ENCODE results near the gene LRP1B.

Gene LRP1B

GRCh38 chr2:141021109-141021508 lies 1109.7 kb downstream of the LRP1B start:
- TF ChIP-seq FOXP2 (optimal IDR thresholded peaks at IDR 0.05; ENCODE audit: borderline replicate concordance, extremely low read depth, extremely low read length, insufficient read depth): no peak
- TF ChIP-seq POLR2AphosphoS5 (IDR thresholded peaks at IDR 0.05; ENCODE audit: low read depth, low read length): no peak
- TF ChIP-seq TAF1 (IDR thresholded peaks at IDR 0.05; ENCODE audit: borderline replicate concordance, insufficient read depth, low read length): no peak

- TF ChIP-seq TAF1 (IDR thresholded peaks at IDR 0.05; ENCODE audit: borderline replicate concordance, insufficient read depth, low read length): no peak
Measured at GRCh38 chr2:141020346-141020745, 1110.5 kb downstream of the LRP1B start.

- TF ChIP-seq POLR2AphosphoS5 (IDR thresholded peaks at IDR 0.05; ENCODE audit: low read depth, low read length): no peak
- no peak for TF ChIP-seq SIN3A (IDR thresholded peaks at IDR 0.05; ENCODE audit: borderline replicate concordance, insufficient read depth, low read length)
- no peak for TF ChIP-seq REST (IDR thresholded peaks at IDR 0.05; ENCODE audit: insufficient read depth in 1 of 2, low read depth in 2 of 2, low read length in 2 of 2)
- TF ChIP-seq TAF1 (IDR thresholded peaks at IDR 0.05; ENCODE audit: borderline replicate concordance, insufficient read depth, low read length): no peak
- TF ChIP-seq FOXP2 (optimal IDR thresholded peaks at IDR 0.05; ENCODE audit: borderline replicate concordance, extremely low read depth, extremely low read length, insufficient read depth): no peak
Measured at GRCh38 chr2:141015341-141016047, 1115.3 kb downstream of the LRP1B start.

GRCh38 chr2:141003967-141004657 lies 1126.7 kb downstream of the LRP1B start:
- TF ChIP-seq SIN3A (IDR thresholded peaks at IDR 0.05; ENCODE audit: borderline replicate concordance, insufficient read depth, low read length): no peak
- TF ChIP-seq TAF1 (IDR thresholded peaks at IDR 0.05; ENCODE audit: borderline replicate concordance, insufficient read depth, low read length): no peak
- TF ChIP-seq REST (IDR thresholded peaks at IDR 0.05; ENCODE audit: insufficient read depth in 1 of 2, low read depth in 2 of 2, low read length in 2 of 2): no peak
- TF ChIP-seq FOXP2 (optimal IDR thresholded peaks at IDR 0.05; ENCODE audit: borderline replicate concordance, extremely low read depth, extremely low read length, insufficient read depth): no peak
- no peak for TF ChIP-seq POLR2AphosphoS5 (IDR thresholded peaks at IDR 0.05; ENCODE audit: low read depth, low read length)

GRCh38 chr2:141001750-141002149 lies 1129.1 kb downstream of the LRP1B start:
- TF ChIP-seq SIN3A (IDR thresholded peaks at IDR 0.05; ENCODE audit: borderline replicate concordance, insufficient read depth, low read length) (no peak), POLR2AphosphoS5 (IDR thresholded peaks at IDR 0.05; ENCODE audit: low read depth, low read length) (no peak), TAF1 (IDR thresholded peaks at IDR 0.05; ENCODE audit: borderline replicate concordance, insufficient read depth, low read length) (no peak), REST (IDR thresholded peaks at IDR 0.05; ENCODE audit: insufficient read depth in 1 of 2, low read depth in 2 of 2, low read length in 2 of 2) (no peak), FOXP2 (optimal IDR thresholded peaks at IDR 0.05; ENCODE audit: borderline replicate concordance, extremely low read depth, extremely low read length, insufficient read depth) (no peak)

- TF ChIP-seq REST (IDR thresholded peaks at IDR 0.05; ENCODE audit: insufficient read depth in 1 of 2, low read depth in 2 of 2, low read length in 2 of 2) (no peak), SIN3A (IDR thresholded peaks at IDR 0.05; ENCODE audit: borderline replicate concordance, insufficient read depth, low read length) (no peak), FOXP2 (optimal IDR thresholded peaks at IDR 0.05; ENCODE audit: borderline replicate concordance, extremely low read depth, extremely low read length, insufficient read depth) (no peak), POLR2AphosphoS5 (IDR thresholded peaks at IDR 0.05; ENCODE audit: low read depth, low read length) (no peak), TAF1 (IDR thresholded peaks at IDR 0.05; ENCODE audit: borderline replicate concordance, insufficient read depth, low read length) (no peak)
Measured at GRCh38 chr2:140998577-140998976, 1132.2 kb downstream of the LRP1B start.

All from PFSK-1 (cell line).